NCI-H2196 treated with DMSO at 0.1 percent for 48 hours (cell line): ENCODE data around the gene APOA4.

Source experiments
- DNase-seq: peaks from one replicate; lab custom pipeline; 2025; ENCODE audit not compliant: unreplicated experiment; lab: John Stamatoyannopoulos, UW

The APOA4 gene

DNA sequence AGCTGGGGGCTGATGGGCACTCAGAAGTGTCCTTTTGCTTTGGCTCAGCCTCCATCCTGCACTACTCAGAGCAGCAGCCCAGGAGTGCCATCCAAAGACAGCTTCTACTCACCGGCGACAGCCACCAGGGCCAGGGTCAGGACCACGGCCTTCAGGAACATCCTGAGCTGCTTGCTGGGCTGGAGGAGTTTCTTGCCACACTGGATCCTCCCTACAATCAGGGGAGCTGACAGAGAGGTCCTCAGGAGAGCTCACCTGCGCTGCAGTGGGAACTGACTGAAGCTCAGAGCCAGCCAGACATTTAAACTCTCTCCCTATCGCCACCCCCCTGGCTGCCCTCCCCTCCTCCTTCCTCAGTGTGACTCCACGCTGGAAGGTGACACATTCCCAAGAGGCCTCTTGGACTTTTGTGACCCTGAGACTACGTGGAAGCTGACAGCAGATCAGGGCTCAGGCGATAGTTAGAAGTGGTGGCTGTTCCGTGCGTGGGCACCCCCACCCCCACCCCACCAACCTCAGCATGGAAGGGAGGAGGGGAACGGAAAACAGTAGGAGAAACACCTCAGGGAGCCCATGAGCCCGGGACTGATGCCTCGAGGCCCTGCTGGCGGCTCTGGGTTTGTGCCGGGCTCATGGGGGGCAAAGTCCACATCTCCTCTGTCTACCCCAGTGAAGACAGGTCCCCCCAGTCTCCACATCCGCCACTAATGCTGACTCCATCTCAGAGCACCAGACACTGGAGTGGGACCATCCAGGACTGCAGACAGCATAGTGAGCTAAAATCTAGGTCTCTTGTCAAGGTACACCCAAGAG lies at the start of gene APOA4:
APOA4 (minus strand) TSS at position 274 of the 813 bp plus-strand sequence; CDS start at position 161, 113 bp downstream.
- no peak for DNase-seq

DNA sequence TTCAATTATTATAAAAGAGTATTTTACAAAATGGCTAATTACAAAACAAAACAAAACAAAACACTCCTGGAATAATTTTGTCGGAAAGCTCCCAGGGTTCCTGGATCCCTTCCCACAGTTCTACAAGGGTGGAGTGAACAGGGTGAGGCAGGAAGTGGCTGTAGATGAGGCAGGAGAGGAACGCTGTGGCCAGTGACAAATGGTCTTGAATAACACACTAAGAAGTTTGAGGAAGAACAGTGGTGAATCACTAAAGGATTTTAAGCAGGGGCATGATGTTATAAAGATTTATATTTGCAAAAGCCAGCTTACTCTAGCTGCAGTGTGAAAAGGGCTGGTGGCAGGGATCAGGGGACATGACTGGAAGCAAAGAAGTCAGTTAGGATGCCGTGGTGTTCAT lies 48.1 kb upstream of the APOA4 start:
- DNase-seq, result no peak

DNA sequence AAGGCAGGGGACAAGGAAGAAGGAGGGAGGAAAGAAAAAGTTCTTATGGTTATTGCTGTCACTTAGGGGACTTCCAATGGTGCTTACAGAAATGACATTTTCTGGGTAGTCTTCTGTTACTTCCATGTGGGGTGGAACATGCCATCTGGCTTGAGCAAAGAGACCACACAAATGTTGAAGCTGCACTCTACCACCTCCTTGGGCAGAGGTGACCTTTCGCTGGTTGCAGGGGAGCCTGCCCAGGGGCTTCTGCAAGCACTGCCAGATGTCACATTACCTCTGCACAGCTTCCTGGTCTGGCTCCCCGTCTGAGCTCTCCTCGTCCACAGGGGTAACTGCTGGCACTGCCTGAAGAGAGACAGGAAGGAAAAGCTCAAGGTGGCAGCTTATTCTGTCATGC lies 47.0 kb upstream of the APOA4 start:
- DNase-seq, result no peak

DNA sequence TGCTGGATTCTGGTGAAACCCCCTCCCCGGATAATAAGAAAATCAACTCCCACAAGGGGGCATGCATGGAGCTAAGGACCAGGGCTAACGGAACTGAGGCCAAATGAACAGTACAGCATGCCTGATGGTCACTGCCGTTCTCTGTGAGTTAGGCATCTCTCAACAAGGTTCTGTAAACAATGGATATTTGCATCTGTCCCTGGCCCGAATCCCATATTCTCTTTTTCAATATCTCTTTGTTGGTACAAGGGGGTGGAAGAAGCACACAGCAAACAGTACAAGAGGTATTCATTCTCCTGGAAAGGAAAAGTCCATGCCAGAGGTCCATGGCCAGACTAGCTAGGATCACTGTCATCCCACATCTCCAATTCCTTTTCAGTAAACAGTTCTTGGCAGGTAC lies 46.5 kb upstream of the APOA4 start:
- peak; percentile 51 for DNase-seq

DNA sequence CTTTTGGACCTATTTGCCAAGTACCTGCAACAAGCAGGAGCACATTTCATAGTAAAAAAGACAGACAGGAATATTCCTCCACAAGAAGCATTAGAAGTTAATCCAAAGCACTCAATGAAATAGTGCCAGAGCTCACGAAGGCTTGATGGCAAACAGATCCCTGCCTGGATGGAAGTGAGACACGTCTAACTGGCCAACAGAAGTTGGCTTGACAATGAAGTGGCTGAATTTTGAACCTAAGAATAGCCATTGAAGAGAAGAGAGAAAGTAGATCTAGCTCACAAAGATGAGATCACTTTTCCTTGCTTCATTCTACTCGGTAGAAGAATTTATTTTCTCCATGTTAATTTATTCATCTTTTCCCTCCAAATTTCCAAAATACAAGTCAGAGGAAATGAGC lies 45.0 kb upstream of the APOA4 start:
- no peak for DNase-seq

DNA sequence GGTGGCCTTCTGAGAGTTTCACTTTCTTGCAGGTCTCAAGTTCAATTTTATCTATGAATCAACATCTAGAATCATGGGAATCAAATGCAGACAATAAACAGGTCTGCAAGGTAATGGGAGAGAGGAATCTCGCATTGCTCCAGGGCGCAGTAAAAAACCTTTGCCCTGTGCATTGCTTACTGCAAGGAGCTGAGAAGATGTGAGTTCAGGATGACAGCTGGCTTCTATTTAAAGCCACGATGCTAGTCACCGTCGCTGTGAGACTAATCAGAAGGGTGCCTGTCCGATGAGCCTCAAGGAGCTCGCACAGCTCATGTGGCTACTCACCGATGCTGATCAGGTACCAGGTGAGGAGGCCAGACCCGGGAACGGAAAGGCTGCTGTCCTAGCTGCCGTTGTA lies 44.5 kb upstream of the APOA4 start:
- DNase-seq, result no peak

DNA sequence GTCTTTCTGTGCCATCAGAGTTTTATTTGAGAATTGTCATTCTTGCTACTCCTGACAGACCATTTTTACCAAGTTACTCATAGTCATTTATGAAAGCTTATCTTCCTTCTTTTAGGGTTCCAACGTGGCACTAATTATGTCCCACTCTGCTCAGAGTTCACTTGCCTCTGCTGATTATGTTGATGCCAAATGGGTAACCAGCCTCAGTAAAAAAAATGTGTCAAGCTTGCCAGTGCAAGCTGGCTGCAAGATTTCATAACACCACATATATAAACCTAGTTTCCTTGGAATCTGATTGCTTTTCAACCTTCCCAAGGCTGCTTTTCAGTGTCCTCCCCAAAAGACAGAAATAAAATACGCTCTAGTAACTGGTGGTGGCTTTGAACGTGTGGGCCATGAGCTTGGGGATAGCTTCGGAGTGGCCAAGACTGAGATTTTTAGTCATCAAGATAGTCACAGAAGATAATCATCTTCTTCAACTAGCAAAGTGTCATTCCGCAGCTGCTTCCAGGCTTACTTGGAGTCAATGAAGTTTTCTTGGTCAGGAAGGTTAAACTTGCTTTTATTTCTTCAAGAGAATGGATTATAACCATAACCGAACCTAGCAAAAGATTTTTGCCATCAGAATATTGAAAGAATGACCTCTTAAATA lies 43.8 kb upstream of the APOA4 start:
- DNase-seq, result no peak

DNA sequence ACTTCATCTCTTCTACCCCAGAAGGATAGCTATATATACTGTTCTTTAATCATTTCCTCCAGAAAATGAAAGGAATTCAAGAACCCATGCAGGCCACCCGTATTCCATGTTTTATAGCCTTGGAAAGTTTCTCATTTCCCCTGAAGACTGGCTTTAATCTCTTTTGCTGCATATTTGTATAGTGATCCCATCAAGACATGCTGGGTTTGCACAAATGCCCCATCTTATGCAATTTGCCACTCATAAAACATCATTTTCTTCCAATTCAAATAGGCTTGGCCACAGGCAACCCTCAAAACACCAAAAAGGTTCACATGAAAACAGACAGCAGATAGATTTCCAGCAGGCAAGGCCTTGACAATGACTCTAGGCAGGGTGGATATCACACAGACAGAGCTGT lies 42.6 kb upstream of the APOA4 start:
- DNase-seq, result no peak

DNA sequence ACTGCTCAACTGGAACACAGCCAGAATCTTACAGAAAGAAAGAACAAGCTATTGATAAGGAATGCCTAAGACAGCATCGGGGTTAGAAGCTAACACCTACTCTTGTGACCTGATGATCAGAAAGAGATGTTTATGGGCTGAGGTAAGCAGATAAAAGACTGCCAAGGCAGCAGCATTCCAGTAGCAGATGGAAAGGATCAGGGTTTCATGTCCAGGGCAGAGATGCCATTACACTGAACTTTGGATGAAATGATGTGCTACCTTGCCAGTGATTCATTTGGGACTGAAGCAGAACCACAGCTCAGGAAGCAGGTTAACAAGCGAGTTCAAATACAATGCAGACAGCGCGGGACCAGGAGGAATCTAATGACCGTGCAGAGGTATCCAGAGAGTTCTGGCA lies 41.4 kb upstream of the APOA4 start:
- DNase-seq, result no peak

DNA sequence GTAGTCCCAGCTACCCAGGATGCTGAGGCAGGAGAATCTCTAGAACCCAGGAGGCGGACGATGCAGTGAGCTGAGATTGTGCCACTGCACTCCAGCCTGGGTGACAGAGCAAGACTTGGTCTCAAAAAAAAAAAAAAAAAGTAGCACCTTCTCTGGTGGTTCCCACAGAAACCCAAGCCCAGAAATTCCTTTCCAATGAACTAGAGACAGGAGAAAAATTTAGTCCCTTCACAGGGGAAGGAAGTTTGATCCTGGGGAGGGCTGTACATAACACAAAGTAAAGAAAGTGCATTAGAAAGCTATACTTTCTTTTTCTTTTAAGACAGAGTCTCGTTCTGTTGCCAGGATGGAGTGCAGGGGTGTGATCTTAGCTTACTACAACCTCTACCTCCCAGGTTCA lies 39.8 kb upstream of the APOA4 start:
- no peak for DNase-seq

DNA sequence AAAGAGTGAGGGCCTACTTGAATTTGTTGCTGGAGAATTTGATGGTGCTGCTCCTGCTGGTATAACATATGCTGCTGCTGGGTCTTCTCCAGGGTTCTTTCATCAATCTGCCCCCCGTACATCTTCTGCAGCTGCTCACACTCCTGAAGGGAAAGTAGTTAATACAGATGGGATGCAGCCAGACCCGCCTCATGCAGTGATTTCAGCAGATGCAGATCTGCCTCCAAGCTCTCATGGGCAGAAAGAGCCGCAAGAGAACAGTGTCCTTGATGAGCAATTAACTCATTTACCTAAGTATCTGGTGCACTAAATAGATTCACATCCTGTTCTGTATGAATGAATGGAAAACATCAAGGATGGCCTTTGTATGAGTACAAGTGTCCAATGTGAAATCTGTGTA lies 39.1 kb upstream of the APOA4 start:
- no peak for DNase-seq

DNA sequence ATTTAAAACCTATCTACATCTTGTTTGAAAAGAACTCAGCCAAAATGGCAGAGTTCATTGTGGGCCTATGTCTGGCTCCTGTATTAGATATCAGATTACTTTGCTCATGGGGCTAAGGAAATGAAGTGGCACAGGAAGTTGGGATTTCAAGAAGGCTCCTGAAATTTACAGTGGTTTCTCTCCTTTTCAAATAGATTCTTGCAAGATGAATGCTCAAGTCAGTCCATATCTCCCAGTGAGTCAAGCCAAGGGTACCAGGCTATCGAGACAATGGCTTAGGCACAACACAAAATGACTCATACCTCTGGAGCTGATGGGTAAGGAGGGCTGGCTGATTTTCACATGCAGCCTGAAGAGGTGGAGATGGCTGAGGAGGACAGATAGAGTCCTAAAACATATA lies 38.4 kb upstream of the APOA4 start:
- DNase-seq, result no peak

DNA sequence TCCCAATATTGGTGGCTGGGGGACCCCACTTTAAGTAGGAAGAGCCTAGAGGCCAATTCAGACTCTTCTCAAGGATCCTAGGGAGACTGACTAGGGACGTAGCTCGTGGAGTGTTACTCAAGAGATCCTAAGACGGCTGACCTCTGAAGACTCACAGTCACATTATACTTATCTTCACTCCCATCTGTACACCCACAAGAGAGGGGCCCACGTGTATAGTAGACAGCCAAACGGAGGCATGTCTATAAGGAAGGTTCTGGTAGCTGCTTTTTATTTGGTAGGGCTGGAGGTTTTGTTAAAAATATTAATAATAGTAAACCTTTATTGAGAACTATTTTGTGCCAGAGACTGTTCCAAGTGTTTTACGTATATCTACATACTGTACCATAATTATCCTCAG lies 37.2 kb upstream of the APOA4 start:
- no peak for DNase-seq

DNA sequence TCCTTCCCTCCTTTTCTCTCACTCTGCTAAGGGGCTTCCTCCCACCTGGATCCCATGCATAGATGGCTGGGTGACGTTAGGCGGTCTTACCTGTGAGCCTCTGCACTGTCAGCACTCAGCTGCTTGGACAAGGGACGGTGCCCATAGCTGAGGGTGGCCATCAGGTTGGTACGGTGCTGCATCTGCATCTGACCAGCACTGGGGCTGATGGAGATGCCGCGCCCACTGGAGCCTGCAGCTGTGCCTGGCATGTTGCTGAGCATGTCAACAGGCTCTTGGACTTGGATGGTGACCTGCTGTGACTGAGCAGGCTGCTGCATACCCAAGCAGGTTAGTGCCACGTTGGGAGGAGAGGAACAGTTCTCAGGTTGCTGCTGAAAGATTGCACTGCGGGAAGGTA lies 36.1 kb upstream of the APOA4 start:
- no peak for DNase-seq

DNA sequence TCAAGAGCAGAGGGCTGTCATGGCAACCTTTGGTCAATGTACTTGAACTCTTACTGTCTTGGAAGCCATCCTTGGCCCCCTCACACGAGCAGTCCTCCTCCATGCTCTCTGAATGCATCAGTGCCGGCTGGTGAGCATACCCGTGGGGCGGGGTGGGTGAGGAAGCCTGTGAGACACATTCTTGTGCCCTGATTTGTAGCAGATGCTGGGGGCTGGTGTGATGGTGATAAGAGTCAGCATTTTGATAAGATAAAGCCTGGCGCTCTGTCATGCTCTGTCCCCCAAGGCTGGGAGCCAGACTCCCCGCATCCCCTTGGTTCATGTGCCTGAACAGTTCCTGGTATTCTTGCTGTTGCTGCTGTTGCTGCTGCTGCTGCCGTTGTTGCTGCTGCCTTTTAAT lies 34.8 kb upstream of the APOA4 start:
- no peak for DNase-seq

DNA sequence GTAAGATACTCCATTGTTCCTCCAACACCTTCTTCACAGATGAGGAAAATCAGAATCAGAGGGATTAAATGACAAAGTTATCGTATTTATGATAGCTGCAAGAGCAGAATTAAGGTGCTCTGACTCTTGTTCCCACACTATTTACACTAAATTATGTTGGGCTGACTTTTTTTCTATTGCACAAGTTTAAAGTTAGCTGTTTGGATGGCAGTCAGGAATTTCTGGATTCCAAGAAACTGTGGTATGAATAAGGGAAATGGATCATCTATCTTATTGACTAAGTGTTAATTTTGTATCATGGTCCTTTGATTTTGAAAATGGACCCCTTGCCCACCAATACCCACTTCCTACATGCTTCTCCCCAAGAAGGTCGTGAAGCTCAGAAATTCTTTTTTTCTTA lies 34.2 kb upstream of the APOA4 start:
- no peak for DNase-seq

DNA sequence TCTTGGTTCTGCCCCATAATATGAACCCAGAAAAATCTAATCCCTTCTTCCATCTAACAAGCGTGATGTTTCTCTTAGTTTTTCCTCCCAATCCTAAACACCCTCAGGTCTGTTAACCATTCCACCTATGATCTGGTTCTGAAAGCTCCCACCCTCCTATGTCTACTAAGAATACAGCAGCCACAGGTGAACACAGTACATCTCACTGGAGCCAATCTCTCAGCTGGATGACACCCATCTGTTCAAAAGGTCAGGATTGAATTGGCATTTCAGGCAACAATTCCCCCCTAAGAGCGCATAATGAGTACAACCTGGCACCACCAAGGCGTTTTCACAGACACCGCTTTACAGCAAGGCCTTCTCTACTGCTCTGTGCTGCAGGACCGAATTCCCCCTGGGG lies 33.3 kb upstream of the APOA4 start:
- DNase-seq, result no peak

DNA sequence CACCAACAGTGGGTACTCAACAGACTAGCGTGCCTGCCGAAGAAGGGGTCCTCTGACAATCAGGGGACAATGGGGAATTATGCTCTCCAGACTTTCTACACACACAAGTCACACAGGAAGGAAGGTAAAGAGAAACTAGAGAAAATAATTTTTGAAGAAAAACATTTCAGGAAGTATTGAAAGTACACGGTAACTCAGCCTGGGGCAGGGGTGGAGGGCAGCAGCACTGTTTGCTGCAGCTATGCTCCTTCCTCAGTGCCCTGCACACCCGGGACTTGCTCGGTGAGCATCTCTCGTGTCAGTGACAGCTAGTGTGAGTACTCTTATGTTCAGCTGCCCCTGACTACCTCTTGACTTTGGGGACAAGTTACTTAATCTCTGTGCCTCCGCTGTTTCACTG lies 32.3 kb upstream of the APOA4 start:
- no peak for DNase-seq

DNA sequence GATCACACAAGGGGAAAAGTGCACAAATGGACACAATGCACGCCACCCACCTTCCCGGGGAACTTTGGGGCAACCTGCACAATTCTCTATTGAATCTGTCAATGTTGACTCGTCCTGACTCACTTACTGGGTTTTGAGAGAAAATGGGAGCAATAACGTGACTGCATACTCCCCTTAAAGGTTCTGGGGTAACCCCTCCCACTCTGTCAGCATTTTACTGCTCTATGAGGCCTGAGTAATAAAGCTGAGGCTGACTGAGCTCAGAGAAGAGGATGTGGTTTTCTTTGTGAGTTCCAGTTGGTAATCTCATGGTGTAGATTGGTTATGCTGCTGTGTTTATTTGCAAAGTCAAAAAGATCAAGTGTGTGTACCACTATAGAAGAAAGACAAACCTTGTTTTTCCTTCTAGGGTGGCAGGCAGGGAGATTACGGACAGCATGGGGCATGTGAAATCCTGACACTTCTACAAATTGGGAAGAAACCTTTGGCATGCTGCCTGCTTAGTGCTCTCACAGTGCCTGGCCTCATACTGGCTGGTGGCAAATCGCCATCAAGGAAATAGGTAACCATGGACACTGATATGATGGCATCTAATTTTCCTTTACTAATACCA lies 30.5 kb upstream of the APOA4 start:
- DNase-seq, result peak; percentile 42

DNA sequence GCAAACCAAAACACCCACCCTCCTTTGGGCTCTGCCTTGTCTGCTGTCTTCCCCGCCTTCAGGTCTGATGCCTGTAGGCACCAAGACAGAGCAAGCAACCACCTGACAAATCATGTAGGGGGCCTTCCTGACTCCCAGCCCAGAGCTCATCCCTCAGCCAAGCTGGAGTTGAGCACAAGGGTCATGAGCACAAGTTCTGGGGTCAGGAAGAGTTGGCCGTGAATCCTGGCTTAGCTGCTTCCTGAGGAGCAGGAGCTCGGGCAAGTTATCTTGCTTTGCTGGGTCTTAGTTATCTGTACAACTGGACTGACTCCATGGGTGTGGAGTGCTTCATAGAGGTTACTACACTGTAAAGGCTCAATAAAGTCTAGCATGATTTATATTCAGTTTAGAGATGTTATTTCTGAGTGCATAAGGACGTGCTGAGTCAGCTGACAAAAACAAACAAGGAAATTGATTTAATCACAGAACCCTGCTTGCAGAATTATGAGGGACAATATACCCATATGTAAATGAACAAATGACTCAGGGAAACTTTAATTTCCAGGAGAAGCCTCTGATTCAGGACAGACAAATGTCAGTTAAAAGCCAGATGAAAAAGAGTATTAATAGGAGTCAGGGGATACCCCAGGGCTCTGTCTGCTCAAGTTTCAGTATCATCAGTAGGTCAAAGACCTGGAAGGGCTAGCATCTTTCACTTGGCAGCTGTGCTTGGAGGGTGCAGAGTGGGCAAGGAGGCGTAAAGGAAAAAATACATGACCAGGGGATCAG lies 29.3 kb upstream of the APOA4 start:
- DNase-seq, result no peak

DNA sequence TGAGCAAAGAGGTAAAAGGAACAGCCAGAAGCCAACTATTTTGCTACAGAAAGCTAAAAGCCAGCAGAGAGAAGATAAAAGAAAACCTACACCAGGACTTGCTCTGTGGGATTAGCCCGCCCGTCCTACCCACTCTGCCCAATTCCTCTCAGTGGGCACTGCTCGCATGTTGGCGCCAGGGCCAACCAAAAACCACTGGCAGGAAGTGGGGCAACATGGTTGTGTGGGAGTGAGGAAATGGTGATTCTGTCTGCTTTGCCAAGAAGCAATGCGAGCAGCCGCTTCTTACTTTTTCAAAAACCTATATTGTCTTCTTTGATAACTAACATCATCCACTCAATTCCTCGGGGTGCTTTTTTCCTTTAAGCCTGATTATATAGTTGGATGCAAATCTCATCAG lies 28.5 kb upstream of the APOA4 start:
- DNase-seq, result no peak

DNA sequence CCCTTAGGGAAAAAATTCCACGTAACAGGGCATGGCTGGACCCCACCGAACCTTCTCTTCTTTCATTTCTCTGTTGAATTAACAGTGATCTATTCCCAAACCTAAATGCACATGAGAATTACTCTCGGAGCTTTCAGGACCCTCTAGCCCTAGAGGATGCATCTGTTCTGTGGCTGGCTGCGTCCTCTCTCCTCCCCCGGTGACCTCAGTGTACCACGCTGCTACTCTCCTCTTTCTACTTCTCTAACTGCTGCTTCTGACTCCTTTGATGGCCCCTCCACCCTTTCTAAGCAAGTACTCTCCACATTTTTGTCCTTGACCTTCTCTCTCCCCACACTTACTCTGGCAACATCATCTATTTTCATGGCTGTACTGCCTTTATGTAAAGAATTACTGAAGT lies 26.4 kb upstream of the APOA4 start:
- DNase-seq, result no peak
